Activated gamma-delta T cell treated with Interleukin-2 at 50 U/mL for 16 hours (primary cell): ENCODE measurements around the gene SGPL1.

Experiments
- DNase-seq: peaks from one replicate; pipeline ENCODE4 v3.0.0-alpha.2; 2020

Gene SGPL1

GRCh38 chr10:70780772-70781171, 35.0 kb upstream of the SGPL1 start:
- DNase-seq = no peak

- no peak for DNase-seq
These were observed 34.2 kb upstream of the SGPL1 start for GRCh38 chr10:70781461-70782051.

GRCh38 chr10:70782086-70782745, 33.5 kb upstream of the SGPL1 start:
- DNase-seq = no peak

- no peak for DNase-seq
These were observed 32.7 kb upstream of the SGPL1 start for GRCh38 chr10:70782746-70783680.

GRCh38 chr10:70784016-70784415, 31.7 kb upstream of the SGPL1 start:
- no peak for DNase-seq

- no peak for DNase-seq
These were observed 31.3 kb upstream of the SGPL1 start for GRCh38 chr10:70784471-70784870.

GRCh38 chr10:70785190-70785589, 30.6 kb upstream of the SGPL1 start, which contains the start of gene TBATA:
TBATA (minus strand) TSS chr10:70785377; CDS start chr10:70783379, 1,998 bp downstream.
- no peak for DNase-seq

- no peak for DNase-seq
These were observed 28.8 kb upstream of the SGPL1 start for GRCh38 chr10:70786799-70787415.

- no peak for DNase-seq
These were observed 24.2 kb upstream of the SGPL1 start for GRCh38 chr10:70791386-70792039.

- DNase-seq = no peak
These were observed 20.1 kb upstream of the SGPL1 start for GRCh38 chr10:70795613-70796012.

- DNase-seq = no peak
These were observed 17.9 kb upstream of the SGPL1 start for GRCh38 chr10:70797840-70798239.

- DNase-seq = no peak
These were observed 16.6 kb upstream of the SGPL1 start for GRCh38 chr10:70799124-70799523.

- DNase-seq = no peak
These were observed 13.9 kb upstream of the SGPL1 start for GRCh38 chr10:70801854-70802253.

GRCh38 chr10:70803775-70804420, 11.8 kb upstream of the SGPL1 start:
- no peak for DNase-seq

- DNase-seq = no peak
These were observed 11.3 kb upstream of the SGPL1 start for GRCh38 chr10:70804421-70804808.

GRCh38 chr10:70805619-70806215, 10.0 kb upstream of the SGPL1 start:
- no peak for DNase-seq

GRCh38 chr10:70806841-70807240, 8.9 kb upstream of the SGPL1 start:
- no peak for DNase-seq

- DNase-seq = no peak
These were observed 8.2 kb upstream of the SGPL1 start for GRCh38 chr10:70807556-70807955.

- no peak for DNase-seq
These were observed 6.6 kb upstream of the SGPL1 start for GRCh38 chr10:70809011-70809611.

GRCh38 chr10:70809726-70810125, 6.0 kb upstream of the SGPL1 start:
- DNase-seq = no peak

- no peak for DNase-seq
These were observed 4.8 kb upstream of the SGPL1 start for GRCh38 chr10:70810967-70811366.
